Measurements from ENCODE around the gene GRIA1.
A peak's percentile ranks its signal among the peaks of the same experiment; 100 is the strongest.

GRIA1 gene

DNA sequence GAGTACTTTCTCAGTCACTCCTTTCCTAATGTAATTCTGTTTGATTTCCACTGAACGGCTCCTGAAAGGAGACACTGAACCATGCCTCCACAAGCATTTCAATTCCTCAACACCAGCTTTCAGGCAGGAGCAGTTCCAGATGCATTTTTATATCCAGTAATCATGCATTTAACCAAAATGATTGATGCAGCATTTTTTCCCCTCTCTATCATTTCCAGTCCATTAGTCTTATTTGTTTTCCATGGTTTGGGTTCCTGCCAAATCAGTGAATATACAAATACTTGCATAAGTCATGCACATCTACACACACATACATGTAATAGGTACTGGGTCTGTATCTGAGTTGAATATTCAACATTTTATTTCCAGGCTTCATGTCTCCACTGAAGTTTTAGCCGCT, 122.7 kb downstream of the GRIA1 start:
- DNase-seq (ENCODE audit: low read depth in 2 of 2), result peak; percentile 19 to 43

DNA sequence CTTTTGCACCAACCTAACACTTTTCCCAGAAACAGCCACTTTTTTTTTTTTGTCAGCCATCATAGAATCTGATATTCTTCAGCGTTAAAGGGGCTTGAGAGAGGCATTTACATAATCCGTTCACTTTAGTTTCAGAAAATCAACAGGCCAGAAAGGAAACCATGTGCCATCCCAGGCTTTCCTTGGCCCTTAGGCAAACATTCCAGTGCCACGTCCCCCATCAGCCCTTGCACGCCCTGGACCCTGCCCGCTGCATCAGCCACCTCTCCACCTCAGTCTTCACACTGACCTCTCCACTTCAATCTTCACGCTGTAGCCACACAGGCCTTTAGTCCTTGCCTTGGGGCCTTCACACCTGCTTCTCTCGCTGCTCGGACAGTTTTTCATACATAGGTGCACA, 123.2 kb downstream of the GRIA1 start:
- TF ChIP-seq, protein P1, sequence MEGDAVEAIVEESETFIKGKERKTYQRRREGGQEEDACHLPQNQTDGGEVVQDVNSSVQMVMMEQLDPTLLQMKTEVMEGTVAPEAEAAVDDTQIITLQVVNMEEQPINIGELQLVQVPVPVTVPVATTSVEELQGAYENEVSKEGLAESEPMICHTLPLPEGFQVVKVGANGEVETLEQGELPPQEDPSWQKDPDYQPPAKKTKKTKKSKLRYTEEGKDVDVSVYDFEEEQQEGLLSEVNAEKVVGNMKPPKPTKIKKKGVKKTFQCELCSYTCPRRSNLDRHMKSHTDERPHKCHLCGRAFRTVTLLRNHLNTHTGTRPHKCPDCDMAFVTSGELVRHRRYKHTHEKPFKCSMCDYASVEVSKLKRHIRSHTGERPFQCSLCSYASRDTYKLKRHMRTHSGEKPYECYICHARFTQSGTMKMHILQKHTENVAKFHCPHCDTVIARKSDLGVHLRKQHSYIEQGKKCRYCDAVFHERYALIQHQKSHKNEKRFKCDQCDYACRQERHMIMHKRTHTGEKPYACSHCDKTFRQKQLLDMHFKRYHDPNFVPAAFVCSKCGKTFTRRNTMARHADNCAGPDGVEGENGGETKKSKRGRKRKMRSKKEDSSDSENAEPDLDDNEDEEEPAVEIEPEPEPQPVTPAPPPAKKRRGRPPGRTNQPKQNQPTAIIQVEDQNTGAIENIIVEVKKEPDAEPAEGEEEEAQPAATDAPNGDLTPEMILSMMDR (IDR thresholded peaks at IDR 0.05; ENCODE audit: low read depth, low read length), result no peak
- DNase-seq (ENCODE audit: low read depth in 2 of 2), result no peak
- no peak overlapping the region for H3K4me3 ChIP-seq (replicated peaks in 1 of 2; ENCODE audit: low read depth in 2 of 2, low read length in 2 of 2)

More for the DNA sequence above, 122.7 kb downstream of the GRIA1 start:
- TF ChIP-seq, protein P1 (IDR thresholded peaks at IDR 0.05; ENCODE audit: low read depth, low read length), result no peak
- no peak overlapping the region for H3K4me3 ChIP-seq (replicated peaks in 1 of 2; ENCODE audit: low read depth in 2 of 2, low read length in 2 of 2)

DNA sequence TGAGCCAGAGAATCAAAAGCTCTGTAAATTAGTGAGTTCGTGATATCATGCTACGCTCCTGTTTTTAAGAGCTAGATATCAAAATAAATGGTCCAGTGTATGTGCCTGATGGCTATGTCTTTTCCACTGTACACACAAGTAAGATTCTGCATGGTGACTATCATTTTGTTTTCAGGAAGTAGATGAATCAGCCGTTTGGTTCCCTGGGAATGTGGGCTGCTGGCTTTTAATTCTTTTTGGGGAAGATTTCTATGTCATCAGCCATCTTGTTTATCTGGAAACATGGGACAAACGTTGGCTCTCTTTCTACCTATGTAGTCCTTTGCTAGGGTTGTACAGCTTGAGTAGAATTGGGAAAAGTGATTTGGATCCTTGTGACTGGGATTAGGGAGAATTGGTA, 126.7 kb downstream of the GRIA1 start:
- no peak overlapping the region for H3K4me3 ChIP-seq (replicated peaks in 1 of 2; ENCODE audit: low read depth in 2 of 2, low read length in 2 of 2)
- DNase-seq (ENCODE audit: low read depth in 2 of 2), result peak; percentile 56 to 68
- TF ChIP-seq, protein P1 (IDR thresholded peaks at IDR 0.05; ENCODE audit: low read depth, low read length), result no peak

DNA sequence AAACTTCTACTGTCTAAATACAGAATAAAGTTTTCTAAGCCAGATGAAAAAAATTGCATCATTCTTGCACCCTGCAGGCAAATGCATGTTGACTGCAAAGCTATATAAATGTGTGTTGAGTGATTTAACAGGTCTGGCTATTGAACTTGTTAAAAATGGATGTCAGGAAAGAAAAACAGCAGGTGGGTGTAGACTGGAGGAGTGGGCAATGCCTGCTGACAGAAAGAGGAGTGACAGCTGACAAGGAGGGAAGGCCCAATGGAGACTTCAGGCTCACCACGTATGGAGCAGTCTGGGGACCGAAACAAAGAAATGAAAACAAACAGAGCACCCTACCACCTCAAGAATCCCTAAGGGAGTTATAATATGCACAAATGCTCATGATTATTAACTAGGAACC, 127.8 kb downstream of the GRIA1 start:
- TF ChIP-seq, protein P1 (IDR thresholded peaks at IDR 0.05; ENCODE audit: low read depth, low read length), result no peak
- DNase-seq (ENCODE audit: low read depth in 2 of 2), result no peak
- H3K4me3 ChIP-seq (replicated peaks in 1 of 2; ENCODE audit: low read depth in 2 of 2, low read length in 2 of 2), result no peak overlapping the region

DNA sequence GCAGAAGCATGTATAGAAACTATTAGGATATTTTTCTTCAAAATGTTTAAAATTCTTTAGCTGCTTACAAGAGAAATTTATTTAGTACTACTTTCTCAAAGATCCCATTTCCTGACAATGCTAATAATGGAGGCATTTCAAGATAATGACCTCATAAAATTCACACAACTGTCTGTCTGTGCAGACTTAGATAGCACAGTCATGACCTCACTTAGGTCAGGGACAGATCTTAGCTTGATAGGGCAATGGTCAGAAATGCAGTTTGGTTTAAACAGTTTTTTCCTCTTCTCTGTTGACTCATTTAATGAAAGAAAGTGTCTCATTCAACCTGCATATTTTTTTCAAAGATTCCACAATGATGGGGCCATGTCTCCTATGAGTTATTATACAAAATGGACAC, 128.4 kb downstream of the GRIA1 start:
- TF ChIP-seq, protein P1 (IDR thresholded peaks at IDR 0.05; ENCODE audit: low read depth, low read length), result no peak
- DNase-seq (ENCODE audit: low read depth in 2 of 2), result peak in 1 of 2 donors; percentile 48
- H3K4me3 ChIP-seq (replicated peaks in 1 of 2; ENCODE audit: low read depth in 2 of 2, low read length in 2 of 2), result no peak overlapping the region

DNA sequence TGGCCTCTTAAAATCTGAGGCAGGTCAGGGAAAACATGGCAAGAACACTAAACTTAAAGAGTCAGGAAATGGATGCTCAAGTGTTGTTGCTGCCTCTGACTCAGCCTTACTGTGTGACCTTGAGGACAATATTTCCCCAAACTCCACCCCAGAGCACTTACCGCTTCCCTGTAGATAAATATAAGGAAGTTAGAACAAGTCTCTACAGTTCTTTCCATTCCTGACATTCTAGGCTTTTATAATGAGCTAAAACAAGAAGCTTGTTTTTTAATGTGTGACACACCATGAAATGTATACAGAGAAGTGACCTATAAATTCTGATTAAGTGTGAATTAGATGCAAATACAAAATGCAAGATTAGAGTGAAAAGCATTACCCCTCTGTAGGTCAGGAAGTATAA, 129.3 kb downstream of the GRIA1 start:
- peak; percentile 48 to 74 for DNase-seq (ENCODE audit: low read depth in 2 of 2)
- H3K4me3 ChIP-seq (replicated peaks in 1 of 2; ENCODE audit: low read depth in 2 of 2, low read length in 2 of 2), result no peak overlapping the region
- TF ChIP-seq, protein P1 (IDR thresholded peaks at IDR 0.05; ENCODE audit: low read depth, low read length), result no peak

DNA sequence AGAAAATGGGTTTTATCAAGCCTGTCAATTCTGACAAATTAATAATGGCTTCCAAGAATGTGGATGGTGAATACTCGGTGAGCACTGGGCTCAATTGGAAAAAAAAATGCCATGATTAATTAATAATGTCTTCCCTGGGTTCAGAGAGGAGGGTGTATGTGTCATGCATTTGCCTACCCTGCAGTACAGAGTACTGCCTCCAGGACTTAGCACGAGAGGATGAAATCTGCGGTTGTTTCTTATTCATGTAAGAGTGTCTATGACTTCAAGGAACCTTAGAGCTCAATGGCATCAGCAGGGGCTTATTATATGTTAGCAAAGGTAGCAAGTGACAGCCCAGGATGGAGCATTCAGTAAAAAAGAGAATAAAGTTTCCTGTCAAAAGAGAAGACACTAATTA, 132.7 kb downstream of the GRIA1 start:
- H3K4me3 ChIP-seq (replicated peaks in 1 of 2; ENCODE audit: low read depth in 2 of 2, low read length in 2 of 2), result no peak overlapping the region
- no peak for DNase-seq (ENCODE audit: low read depth in 2 of 2)
- TF ChIP-seq, protein P1 (IDR thresholded peaks at IDR 0.05; ENCODE audit: low read depth, low read length), result no peak
